Testis (tissue), 5 donors: Measurements from ENCODE around the gene RGPD8. TPM values are rescaled to one million over a fixed set of nuclear protein-coding genes. Genes with fewer than 3 reads are reported as not detected.
"Not testable (repeated sequence)": the region's sequence is repeated elsewhere in the genome, so short reads cannot be mapped to it uniquely, and the experiment has no call there.

Experiments
- DNase-seq: peaks from one replicate; pipeline ENCODE4 v3.0.0-alpha.2; 2019
- H3K27ac ChIP-seq, 2 donors: fragments of 200-600 bp; sonication (generic); one replicate each; pipeline ENCODE4 v1.5.1; 2019
- H3K27me3 ChIP-seq: fragments of 200-600 bp; sonication (generic); one replicate; pipeline ENCODE4 v1.5.1; 2019
- H3K36me3 ChIP-seq: fragments of 200-600 bp; sonication (generic); one replicate; pipeline ENCODE4 v1.5.1; 2017; ENCODE audit warnings: low read depth; ENCODE audit errors: missing control alignments
- H3K4me1 ChIP-seq: fragments of 200-600 bp; sonication (generic); one replicate; pipeline ENCODE4 v1.5.1; 2019
- H3K4me3 ChIP-seq, 2 donors: fragments of 200-600 bp; sonication (generic); one replicate each; pipeline ENCODE4 v1.5.1; 2017 to 2019
- H3K9me3 ChIP-seq: fragments of 200-600 bp; sonication (generic); one replicate; pipeline ENCODE4 v1.5.1; 2017
- POLR2A ChIP-seq: fragments of 450-650 bp; IDR thresholded peaks from one replicate; pipeline ENCODE4 v1.6.1; 2017; ENCODE audit warnings: antibody characterized with exemption, mild to moderate bottlenecking, moderate library complexity
- WGBS, 2 donors: methylation state at CpG; one replicate each; pipeline ENCODE4 v1.1.5; 2018; 5-methylcytosine and 5-hydroxymethylcytosine counted together
- intact Hi-C: fragments of 100-400 bp; cut with DNase I; formaldehyde crosslinking; loops from one replicate; pipeline ENCODE4 v1.15.1; 2023; ENCODE audit warnings: low total_unique reads
- long read RNA-seq, 2 donors: transcript quantifications; one replicate each; lab custom pipeline, GENCODE V29; 2026
- polyA plus RNA-seq: library from polyadenylated mRNA; stranded (reverse); fragments of 350-450 nt; fragmentation: Illumina TruSeq; extraction: RNeasy Lipid Tissue Mini Kit (QIAGEN cat#74804); gene quantifications from one replicate; pipeline ENCODE4 v1.2.3, GENCODE V29; 2014; ENCODE audit warnings: low read depth, low replicate concordance; ENCODE audit not compliant: insufficient read depth
- total RNA-seq, 2 donors: library from RNA; depleted of rRNA; stranded (reverse); fragments of >200 nt; gene quantifications; one replicate each; pipeline ENCODE4 v1.2.3, GENCODE V29; 2016
- TF ChIP-seq, protein P1 (sequence below), 3 experiments: fragments of 450-650 bp in 2 of 3; fragments of 200-600 bp in 1 of 3; sonication (generic) in 1 of 3; IDR thresholded peaks; one replicate each; pipeline ENCODE4 v1.5.1; 2016 to 2019; ENCODE audit warnings: antibody characterized with exemption in 3 of 3, mild to moderate bottlenecking in 2 of 3, moderate library complexity in 1 of 3

The RGPD8 gene
- total RNA-seq, result 10 to 100 TPM; 33.0 to 57.2 TPM
- 28.0 TPM for polyA plus RNA-seq
- long read RNA-seq, donor 1, result 0 reads
- long read RNA-seq, donor 2, result 0 reads

DNA sequence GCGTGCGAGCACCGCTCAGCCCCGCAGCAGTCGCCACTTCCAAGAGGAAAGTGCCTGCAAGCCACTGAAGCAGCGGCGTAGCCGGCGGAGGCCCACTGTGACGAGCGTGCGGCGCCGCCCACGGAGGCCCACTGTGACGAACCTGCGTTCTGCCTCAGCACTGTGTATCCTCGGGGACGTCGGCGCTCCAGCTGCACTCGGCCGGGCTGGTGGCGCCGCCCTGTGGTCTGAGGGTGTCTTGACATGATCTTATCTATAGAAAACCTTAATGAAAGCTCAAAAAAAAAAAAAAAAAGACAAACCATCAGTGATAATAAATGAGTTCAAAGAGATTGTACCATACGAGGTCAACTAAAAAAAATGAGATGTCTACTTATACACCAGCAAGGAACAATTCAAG, at the start of gene RGPD8:
TSS of gene RGPD8 (minus strand) at position 166 of the 400 bp plus-strand sequence. CDS start 192 bp downstream, outside the sequence.
- not testable (repeated sequence) for H3K4me1 ChIP-seq, H3K36me3 ChIP-seq, H3K27me3 ChIP-seq, H3K9me3 ChIP-seq
- DNase-seq, result peak; percentile 94
- peak within 1 kb of the TSS; percentile 57 to 62 for H3K4me3 ChIP-seq
- peak within 1 kb of the TSS; percentile 63 to 87 for H3K27ac ChIP-seq
- 0 to 1% methylated on average over 2 to 10 of the region's 26 CpGs for WGBS, 2 donors
- TF ChIP-seq, protein P1, sequence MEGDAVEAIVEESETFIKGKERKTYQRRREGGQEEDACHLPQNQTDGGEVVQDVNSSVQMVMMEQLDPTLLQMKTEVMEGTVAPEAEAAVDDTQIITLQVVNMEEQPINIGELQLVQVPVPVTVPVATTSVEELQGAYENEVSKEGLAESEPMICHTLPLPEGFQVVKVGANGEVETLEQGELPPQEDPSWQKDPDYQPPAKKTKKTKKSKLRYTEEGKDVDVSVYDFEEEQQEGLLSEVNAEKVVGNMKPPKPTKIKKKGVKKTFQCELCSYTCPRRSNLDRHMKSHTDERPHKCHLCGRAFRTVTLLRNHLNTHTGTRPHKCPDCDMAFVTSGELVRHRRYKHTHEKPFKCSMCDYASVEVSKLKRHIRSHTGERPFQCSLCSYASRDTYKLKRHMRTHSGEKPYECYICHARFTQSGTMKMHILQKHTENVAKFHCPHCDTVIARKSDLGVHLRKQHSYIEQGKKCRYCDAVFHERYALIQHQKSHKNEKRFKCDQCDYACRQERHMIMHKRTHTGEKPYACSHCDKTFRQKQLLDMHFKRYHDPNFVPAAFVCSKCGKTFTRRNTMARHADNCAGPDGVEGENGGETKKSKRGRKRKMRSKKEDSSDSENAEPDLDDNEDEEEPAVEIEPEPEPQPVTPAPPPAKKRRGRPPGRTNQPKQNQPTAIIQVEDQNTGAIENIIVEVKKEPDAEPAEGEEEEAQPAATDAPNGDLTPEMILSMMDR (IDR thresholded peaks at IDR 0.05), result peak; percentile 4 to 47 (median 47)
- intact Hi-C loops, result loop anchor here (10.0 kb wide), 1 partner anchor 169 kb away; no protein-coding TSS in a partner anchor

DNA sequence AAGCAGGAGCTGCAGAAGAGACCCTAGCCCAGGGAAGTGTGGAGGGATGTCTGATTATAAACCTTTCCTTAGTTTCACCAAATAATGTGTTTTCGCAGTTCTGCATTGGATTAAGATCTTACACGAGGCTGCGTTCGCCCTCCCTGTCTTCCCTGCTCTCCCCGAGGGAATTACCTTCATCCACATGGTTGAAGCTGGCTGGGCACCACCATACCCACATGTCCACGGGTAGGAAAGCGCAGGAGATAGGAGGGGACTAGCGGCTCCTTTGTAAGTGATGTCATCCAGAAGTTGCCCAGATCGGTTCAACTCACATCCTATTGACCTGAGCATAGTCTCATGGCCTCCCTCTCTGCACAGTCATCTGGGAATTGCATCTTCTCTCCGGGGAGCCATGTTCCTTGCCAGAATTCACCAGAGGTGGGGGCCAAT, 49.6 kb upstream of the RGPD8 start:
- Histone ChIP-seq H3K4me1 (peaks cover 7% of the 10 kb centered on the region), H3K9me3 (no peaks in the 10 kb centered on the region), H3K27ac (peak overlapping the region; percentile 86 to 87), H3K36me3 (no peaks in the 10 kb centered on the region), H3K27me3 (no peaks in the 10 kb centered on the region), H3K4me3 (peak overlapping the region; percentile 71 to 90)
- intact Hi-C loops, result no loop called here
- peak; percentile 25 for DNase-seq
- TF ChIP-seq POLR2A, result no peak
- TF ChIP-seq, protein P1 (IDR thresholded peaks at IDR 0.05), result no peak
- 8 to 11% methylated on average over 10 of the region's 10 CpGs for WGBS, 2 donors

DNA sequence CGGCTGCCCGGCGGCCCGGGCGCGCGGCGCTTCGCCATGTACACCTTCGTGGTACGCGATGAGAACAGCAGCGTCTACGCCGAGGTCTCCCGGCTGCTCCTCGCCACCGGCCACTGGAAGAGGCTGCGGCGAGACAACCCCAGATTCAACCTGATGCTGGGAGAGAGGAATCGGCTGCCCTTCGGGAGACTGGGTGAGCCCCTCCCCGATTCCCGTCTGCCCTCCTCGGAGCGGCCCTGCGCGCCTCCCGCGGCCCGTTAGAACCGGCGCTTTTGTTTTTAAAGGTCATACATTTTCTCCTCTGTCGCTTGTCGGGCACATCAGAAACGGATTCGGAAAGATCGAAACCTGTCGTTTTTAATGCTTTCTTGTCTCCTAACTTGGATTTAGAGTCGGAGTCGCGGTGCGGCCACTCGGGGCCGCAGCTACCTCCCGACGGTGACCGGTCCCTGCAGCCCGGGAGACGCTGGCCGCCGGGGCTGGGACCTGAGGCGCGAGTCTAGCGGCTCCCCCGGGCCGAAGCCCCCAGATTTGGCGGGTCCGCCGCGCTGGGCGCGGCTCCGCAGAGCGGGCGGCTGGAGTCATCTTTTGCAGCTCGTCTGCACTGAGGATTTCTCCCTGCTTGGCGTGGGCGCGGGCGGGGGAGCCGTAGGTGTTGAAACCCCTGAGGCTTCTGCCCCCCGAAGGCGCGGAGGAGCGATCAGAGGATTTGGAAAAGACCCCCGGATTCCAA, 49.0 kb upstream of the RGPD8 start:
- H3K4me3 ChIP-seq, result peak overlapping the region; percentile 71 to 90
- TF ChIP-seq POLR2A, result no peak
- TF ChIP-seq, protein P1 (IDR thresholded peaks at IDR 0.05), result no peak
- DNase-seq, result peak; percentile 33
- no peaks in the 10 kb centered on the region for H3K9me3 ChIP-seq
- H3K27me3 ChIP-seq, result no peaks in the 10 kb centered on the region
- WGBS, 2 donors, result 0 to 1% methylated on average over 39 to 57 of the region's 77 CpGs
- no peaks in the 10 kb centered on the region for H3K36me3 ChIP-seq
- H3K4me1 ChIP-seq, result peaks cover 7% of the 10 kb centered on the region
- intact Hi-C loops, result no loop called here
- H3K27ac ChIP-seq, result peak overlapping the region; percentile 86 to 87

DNA sequence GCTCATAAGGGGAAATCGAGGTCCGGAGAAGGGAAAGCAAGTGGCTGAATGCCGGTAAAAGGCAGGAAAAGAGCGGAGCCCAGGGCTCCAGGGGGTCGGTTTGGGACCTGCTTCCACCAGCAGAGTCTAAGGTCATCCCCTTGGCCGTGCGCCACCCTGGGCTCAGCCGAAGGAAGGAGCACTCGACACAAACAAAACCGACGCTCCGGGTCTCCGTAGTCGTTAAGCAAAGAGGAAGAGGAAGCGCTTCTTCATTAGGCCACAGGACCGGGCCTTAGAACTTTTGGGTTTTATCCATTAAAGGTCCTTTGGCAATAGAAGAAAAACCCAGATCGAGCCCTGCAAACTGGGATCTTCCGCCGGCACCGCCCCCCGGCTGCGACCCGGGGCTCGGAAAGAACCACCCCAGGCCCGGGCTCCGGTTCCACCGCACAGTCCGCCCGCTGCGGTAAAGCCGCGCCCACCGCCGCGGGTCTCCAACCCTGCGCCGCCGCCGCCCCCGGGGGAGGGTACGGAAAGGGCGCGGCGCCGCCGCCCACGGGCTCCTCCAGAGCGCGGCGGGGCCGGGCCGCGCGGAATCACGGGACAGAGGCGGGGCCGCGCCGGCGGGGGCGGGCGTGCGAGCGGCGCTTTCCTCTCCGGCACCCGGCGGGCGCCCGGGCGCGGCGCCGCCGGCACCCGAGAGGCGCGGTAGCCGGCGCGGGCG, 48.2 kb upstream of the RGPD8 start, which contains the start of gene TTL:
TSS of gene TTL (plus strand) at position 629 of the 706 bp plus-strand sequence. CDS start 189 bp downstream, outside the sequence.
- peaks cover 7% of the 10 kb centered on the region for H3K4me1 ChIP-seq
- peak; percentile 77 for DNase-seq
- no peaks in the 10 kb centered on the region for H3K9me3 ChIP-seq
- H3K36me3 ChIP-seq, result no peaks in the 10 kb centered on the region
- H3K4me3 ChIP-seq, result peak within 1 kb of the TSS; percentile 75 to 90
- 0 to 1% methylated on average over 15 to 46 of the region's 82 CpGs for whole genome bisulfite sequencing, 2 donors
- no peak for TF ChIP-seq POLR2A
- TF ChIP-seq, protein P1 (IDR thresholded peaks at IDR 0.05), result no peak
- H3K27me3 ChIP-seq, result no peaks in the 10 kb centered on the region
- intact Hi-C loops, result no loop called here
- H3K27ac ChIP-seq, result peak within 1 kb of the TSS; percentile 86 to 87
